ENCODE data around the gene KCNQ1. TPM values are rescaled to one million over a fixed set of nuclear protein-coding genes. Genes with fewer than 3 reads are reported as not detected.
A peak's percentile ranks its signal among the peaks of the same experiment; 100 is the strongest.

KCNQ1 gene
- total and polyA plus RNA-seq, 2 of the 13 experiments (the other 11 are each of a cell fraction or from before 2014, with no cell fraction given), result 0.02 to 0.08 TPM

DNA sequence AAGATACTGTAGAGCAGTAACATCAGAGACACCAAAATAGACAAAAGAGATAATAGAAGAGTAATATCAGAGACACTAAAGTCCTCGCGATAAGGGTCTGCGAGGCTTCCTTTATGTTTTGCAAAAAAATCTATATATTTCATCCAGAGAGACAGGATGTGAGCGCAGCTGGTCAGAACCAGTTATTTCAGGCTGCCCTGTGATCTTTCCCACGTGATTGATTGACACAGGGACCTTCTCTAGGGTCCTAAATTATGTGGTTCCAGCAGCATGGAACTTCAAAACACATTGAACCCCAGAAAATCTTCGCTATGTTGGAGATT, 118.0 kb downstream of the KCNQ1 start:
- Histone ChIP-seq H3K27ac (ENCODE audit: extremely low read length, insufficient read depth, low read length) (peak overlapping the region; percentile 91), H3K9me3 (ENCODE audit: low read length) (no peaks in the 10 kb centered on the region), H3K36me3 (replicated peaks in 1 of 2; ENCODE audit: control insufficient read depth in 1 of 2, insufficient read depth in 2 of 2, low read length in 2 of 2) (no peaks in the 10 kb centered on the region), H3K4me3 (replicated peaks in 1 of 3; ENCODE audit: insufficient read depth in 1 of 3, low read depth in 2 of 3, low read length in 3 of 3) (no peak overlapping the region), H3K27me3 (ENCODE audit: control insufficient read depth in 1 of 2, insufficient read depth in 2 of 2, low read length in 2 of 2) (peaks cover 7 to 17% of the 10 kb centered on the region in 2 experiments; a peak in 3 of 5 replicates), H3K79me2 (ENCODE audit: insufficient read depth, low read length) (no peaks in the 10 kb centered on the region), H2AFZ (ENCODE audit: low read length) (no peak overlapping the region), H3K9ac (ENCODE audit: insufficient read depth, low read depth, low read length) (peak overlapping the region; percentile 34; the same call in 1 of the 2 replicates), H3K4me2 (ENCODE audit: low read depth, low read length) (peak overlapping the region; percentile 49), H3K4me1 (ENCODE audit: insufficient read depth, low read length) (peaks cover 69% of the 10 kb centered on the region), H4K20me1 (ENCODE audit: insufficient read depth, low read length) (no peaks in the 10 kb centered on the region)
- ChIA-PET POLR2A (interaction anchor here (1.1 to 4.0 kb wide), 9 partner anchors 9 to 341 kb away, joined by 3 to 40 read pairs (median 7); no protein-coding TSS in a partner anchor), CTCF (ENCODE audit: low intra/inter-chr PET ratio, low total read pairs) (no interaction called here)
- in situ Hi-C loops (cut with HindIII; ENCODE audit: extremely low pct_ligation_motif_present, low pct_unique_long_range_greater_than_20kb), result no loop called here
- no TSS peak for BruUV-seq (replicated peaks)
- WGBS (ENCODE audit: low lambda C conversion rate), result 61% methylated on average over 6 of the region's 6 CpGs
- peak; percentile 8 for ATAC-seq
- FAIRE-seq, result no peak
- no peak for DNase-seq (ENCODE audit: low spot score)
- intact Hi-C loops (cut with micrococcal nuclease; ENCODE audit: unreplicated experiment), result loop anchor here (2.0 kb wide), 1 partner anchor 96 kb away; no protein-coding TSS in a partner anchor
- TF ChIP-seq ZNF329 (CRISPR knock-in tag; IDR thresholded peaks at IDR 0.05; ENCODE audit: low read depth) (no peak), REXO4 (CRISPR knock-in tag; IDR thresholded peaks at IDR 0.05; ENCODE audit: borderline replicate concordance) (no peak), ISL2 (CRISPR knock-in tag; IDR thresholded peaks at IDR 0.05) (no peak), CREM (IDR thresholded peaks at IDR 0.05) (peak; percentile 31; the same call in 1 of the 2 replicates), CREM (CRISPR knock-in tag; IDR thresholded peaks at IDR 0.05) (no peak), FOXC1 (CRISPR knock-in tag; IDR thresholded peaks at IDR 0.05; ENCODE audit: borderline replicate concordance) (no peak), YY1 (IDR thresholded peaks at IDR 0.05; ENCODE audit: insufficient read depth, insufficient replicate concordance, low read depth, low read length) (no peak), ZFP36 (IDR thresholded peaks at IDR 0.05; ENCODE audit: borderline replicate concordance, low read depth, low read length, partially characterized antibody) (no peak), ZNF710 (CRISPR knock-in tag; IDR thresholded peaks at IDR 0.05; ENCODE audit: borderline replicate concordance) (peak; percentile 7; the same call in 1 of the 2 replicates), GATA4 (IDR thresholded peaks at IDR 0.05; ENCODE audit: borderline replicate concordance, low read depth) (peak; percentile 80; the same call in 1 of the 2 replicates), ZNF460 (CRISPR knock-in tag; IDR thresholded peaks at IDR 0.05; ENCODE audit: borderline replicate concordance) (no peak), HMGXB4 (CRISPR knock-in tag; IDR thresholded peaks at IDR 0.05; ENCODE audit: borderline replicate concordance in 1 of 2, low read depth in 1 of 2) (0 out of 4 replicates have a peak, but pooled peaks of 1 of the 2 experiments have one; percentile 4), MEIS2 (CRISPR knock-in tag; IDR thresholded peaks at IDR 0.05) (0 out of 2 replicates have a peak, but pooled peaks have one; percentile 20), PBX2 (CRISPR knock-in tag; IDR thresholded peaks at IDR 0.05) (no peak)
- TF ChIP-seq, protein P1, sequence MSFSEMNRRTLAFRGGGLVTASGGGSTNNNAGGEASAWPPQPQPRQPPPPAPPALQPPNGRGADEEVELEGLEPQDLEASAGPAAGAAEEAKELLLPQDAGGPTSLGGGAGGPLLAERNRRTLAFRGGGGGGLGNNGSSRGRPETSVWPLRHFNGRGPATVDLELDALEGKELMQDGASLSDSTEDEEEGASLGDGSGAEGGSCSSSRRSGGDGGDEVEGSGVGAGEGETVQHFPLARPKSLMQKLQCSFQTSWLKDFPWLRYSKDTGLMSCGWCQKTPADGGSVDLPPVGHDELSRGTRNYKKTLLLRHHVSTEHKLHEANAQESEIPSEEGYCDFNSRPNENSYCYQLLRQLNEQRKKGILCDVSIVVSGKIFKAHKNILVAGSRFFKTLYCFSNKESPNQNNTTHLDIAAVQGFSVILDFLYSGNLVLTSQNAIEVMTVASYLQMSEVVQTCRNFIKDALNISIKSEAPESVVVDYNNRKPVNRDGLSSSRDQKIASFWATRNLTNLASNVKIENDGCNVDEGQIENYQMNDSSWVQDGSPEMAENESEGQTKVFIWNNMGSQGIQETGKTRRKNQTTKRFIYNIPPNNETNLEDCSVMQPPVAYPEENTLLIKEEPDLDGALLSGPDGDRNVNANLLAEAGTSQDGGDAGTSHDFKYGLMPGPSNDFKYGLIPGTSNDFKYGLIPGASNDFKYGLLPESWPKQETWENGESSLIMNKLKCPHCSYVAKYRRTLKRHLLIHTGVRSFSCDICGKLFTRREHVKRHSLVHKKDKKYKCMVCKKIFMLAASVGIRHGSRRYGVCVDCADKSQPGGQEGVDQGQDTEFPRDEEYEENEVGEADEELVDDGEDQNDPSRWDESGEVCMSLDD (CRISPR knock-in tag; IDR thresholded peaks at IDR 0.05; ENCODE audit: borderline replicate concordance), result peak; percentile 80; the same call in 1 of the 2 replicates

Measured in HepG2 (cell line).